Left renal pelvis (tissue), 4 donors: ENCODE results near the gene ZNF776. TPM values are rescaled to one million over a fixed set of nuclear protein-coding genes. Genes with fewer than 3 reads are reported as not detected.
"Not testable (repeated sequence)": the region's sequence is repeated elsewhere in the genome, so short reads cannot be mapped to it uniquely, and the experiment has no call there.

Experiments used
- DNase-seq, 4 donors: peaks; one replicate each; pipeline ENCODE4 v3.0.0-alpha.2; 2013; ENCODE audit warnings: low read depth in 4 of 4, low spot score in 3 of 4
- polyA plus RNA-seq, 4 donors: library from polyadenylated mRNA; unstranded; fragments of 120-200 nt; gene quantifications; one replicate each; pipeline ENCODE4 v1.2.1, GENCODE V29; 2013; ENCODE audit not compliant: insufficient read length in 4 of 4

ZNF776 gene
- polyA plus RNA-seq, 4 donors = 24.9 to 39.6 (median 36.9) TPM

GRCh38 chr19:57776764-57777296 lies 30.2 kb downstream of the ZNF776 start:
- no peak for DNase-seq

DNA sequence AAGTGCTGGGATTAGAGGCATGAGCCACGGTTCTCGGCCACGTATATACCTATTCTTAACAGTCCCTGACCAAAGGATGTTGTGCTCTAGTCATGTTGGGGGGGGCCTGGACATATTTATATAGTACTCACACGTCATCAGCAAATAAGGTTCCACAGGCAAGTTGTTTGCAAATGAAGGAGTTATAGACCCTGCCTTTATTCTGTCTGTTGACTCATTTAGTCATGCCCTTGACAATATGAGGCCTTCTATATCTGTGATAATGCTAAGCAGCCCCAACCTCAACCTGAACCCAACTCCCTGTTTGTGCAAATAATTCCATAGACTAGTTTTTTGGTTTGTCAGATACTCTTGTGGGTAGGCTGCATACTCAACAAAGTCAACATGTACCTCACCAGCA lies 31.7 kb downstream of the ZNF776 start:
- no peak for DNase-seq

DNA sequence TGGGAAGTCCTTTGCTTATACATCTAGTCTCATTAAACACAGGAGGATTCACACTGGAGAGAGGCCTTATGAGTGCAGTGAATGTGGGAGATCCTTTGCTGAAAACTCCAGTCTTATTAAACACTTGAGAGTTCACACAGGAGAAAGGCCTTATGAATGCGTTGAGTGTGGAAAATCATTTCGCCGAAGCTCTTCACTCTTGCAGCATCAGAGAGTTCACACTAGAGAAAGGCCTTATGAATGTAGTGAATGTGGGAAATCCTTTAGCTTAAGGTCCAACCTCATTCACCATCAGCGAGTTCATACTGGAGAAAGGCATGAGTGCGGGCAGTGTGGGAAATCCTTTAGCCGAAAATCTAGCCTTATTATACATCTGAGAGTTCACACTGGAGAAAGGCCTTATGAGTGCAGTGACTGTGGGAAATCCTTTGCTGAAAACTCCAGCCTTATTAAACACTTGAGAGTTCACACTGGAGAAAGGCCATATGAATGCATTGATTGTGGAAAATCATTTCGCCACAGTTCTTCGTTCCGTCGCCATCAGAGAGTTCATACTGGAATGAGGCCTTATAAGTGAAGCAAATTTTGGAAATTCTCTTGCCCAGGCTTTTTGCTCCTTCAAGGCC lies 32.7 kb downstream of the ZNF776 start:
- no peak for DNase-seq

GRCh38 chr19:57786286-57786685 lies 39.7 kb downstream of the ZNF776 start:
- no peak for DNase-seq

GRCh38 chr19:57786906-57787305 lies 40.3 kb downstream of the ZNF776 start:
- DNase-seq = no peak

DNA sequence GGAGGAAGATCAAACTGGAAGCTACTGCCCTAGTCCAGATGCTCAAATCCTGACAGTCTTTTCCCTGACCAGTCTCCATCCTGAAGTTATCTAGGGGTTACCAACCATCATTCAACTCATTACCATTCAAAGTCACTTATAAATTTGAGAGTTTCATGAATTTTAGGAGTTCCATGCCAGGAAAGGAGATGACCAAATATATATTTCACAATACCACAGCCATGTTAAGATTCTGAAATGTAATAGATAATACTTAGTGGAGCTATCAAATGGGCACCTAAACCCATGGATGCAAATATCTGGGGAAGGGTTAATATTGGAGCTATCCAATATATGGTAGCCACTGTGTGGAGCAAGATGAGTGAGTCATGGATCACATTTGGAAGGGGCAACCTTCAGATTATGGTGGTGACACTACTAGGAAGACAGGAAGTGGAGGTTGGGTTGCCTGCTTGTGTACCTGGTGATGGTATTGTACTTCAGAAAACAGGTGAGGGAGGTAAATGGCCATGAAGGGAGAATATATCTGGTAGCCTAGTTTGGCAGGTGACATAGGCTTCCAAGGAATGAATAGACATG lies 41.6 kb downstream of the ZNF776 start:
- no peak for DNase-seq

- no peak for DNase-seq
These were observed 42.7 kb downstream of the ZNF776 start for GRCh38 chr19:57789288-57789687.

DNA sequence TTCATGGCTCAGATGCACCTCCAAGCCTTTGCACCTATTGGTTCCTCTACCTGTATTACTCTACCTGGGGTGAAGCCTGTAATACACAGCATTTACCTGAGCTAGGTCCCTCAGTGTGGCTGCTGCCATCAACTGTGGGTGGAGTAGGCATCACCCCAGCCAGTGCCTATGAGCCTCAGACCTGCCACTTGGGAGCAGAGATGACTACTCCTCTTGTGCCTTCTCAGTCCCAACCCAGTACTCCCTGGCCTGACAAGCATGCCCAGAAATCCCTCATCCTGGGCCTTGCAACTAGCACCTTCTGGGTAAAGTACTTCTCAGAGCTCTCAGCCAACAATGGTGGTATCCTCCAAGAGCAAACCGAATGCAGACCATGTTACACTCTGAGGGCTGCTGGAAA lies 50.0 kb downstream of the ZNF776 start:
- DNase-seq = not testable (repeated sequence)

GRCh38 chr19:57800696-57801095 lies 54.1 kb downstream of the ZNF776 start:
- no peak for DNase-seq

- no peak for DNase-seq
These were observed 55.7 kb downstream of the ZNF776 start for GRCh38 chr19:57802269-57802668.

- DNase-seq = no peak
These were observed 56.6 kb downstream of the ZNF776 start for GRCh38 chr19:57803265-57803593.

GRCh38 chr19:57803594-57804325 lies 57.1 kb downstream of the ZNF776 start:
- peak in 2 of 4 donors; percentile 28 to 53 for DNase-seq

DNA sequence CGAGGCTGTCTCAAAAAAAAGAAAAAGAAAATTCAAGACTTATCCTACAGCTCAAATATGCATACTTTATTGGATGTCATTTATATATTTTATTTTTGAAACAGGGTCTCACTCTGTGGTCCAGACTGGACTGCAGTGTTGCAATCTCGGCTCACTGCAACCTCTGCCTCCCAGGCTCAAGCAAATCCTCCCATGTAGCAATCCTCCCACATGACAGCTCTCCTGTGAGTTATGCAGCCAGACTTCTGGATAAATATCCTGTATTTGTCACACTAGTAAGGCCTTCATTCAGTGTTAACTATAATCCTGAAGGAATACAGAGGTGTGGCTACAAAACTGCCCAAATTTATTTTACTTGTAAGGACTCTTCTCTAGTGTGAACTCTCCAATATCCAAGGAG lies 60.9 kb downstream of the ZNF776 start:
- DNase-seq = no peak

Other genes starting within 250 kb of the ZNF776 start
- gene ZNF773, start 246.9 kb upstream of the ZNF776 start, polyA plus RNA-seq = 10 to 100 TPM; 10.1 to 13.9 (median 11.6) TPM
- gene ZNF549, start 219.5 kb upstream of the ZNF776 start, polyA plus RNA-seq = 10 to 100 TPM; 10.5 to 15.7 (median 14.1) TPM
- gene ZNF550, start 187.0 kb upstream of the ZNF776 start, polyA plus RNA-seq = 10 to 100 TPM; 15.1 to 22.7 (median 21.1) TPM
- gene ZNF416, start 167.9 kb upstream of the ZNF776 start, polyA plus RNA-seq = 10 to 100 TPM in 1 of 4 donors, 1 to 10 TPM in 3; 7.3 to 10.1 (median 8.6) TPM
- 10 to 100 TPM; 12.9 to 21.4 (median 17.3) TPM for gene ZIK1, start 162.7 kb upstream of the ZNF776 start, polyA plus RNA-seq
- gene ZNF530, start 146.9 kb upstream of the ZNF776 start, polyA plus RNA-seq = 1 to 10 TPM; 4.4 to 5.4 (median 4.7) TPM
- 10 to 100 TPM; 16.0 to 28.1 (median 27.1) TPM for gene ZNF134, start 132.6 kb upstream of the ZNF776 start, polyA plus RNA-seq
- gene ZNF211, start 113.6 kb upstream of the ZNF776 start, polyA plus RNA-seq = 10 to 100 TPM; 24.7 to 46.4 (median 32.4) TPM
- under 1 TPM in 2 of 4 donors, not detected in 2; 0.09 to 0.17 TPM for gene ZSCAN4, start 77.9 kb upstream of the ZNF776 start, polyA plus RNA-seq
- 10 to 100 TPM in 3 of 4 donors, 1 to 10 TPM in 1; 9.3 to 17.4 (median 15.0) TPM for gene ZNF551, start 64.8 kb upstream of the ZNF776 start, polyA plus RNA-seq
- 10 to 100 TPM; 22.8 to 33.6 (median 31.2) TPM for gene ZNF154, start 37.6 kb upstream of the ZNF776 start, polyA plus RNA-seq
- gene ZNF671, start 19.2 kb upstream of the ZNF776 start, polyA plus RNA-seq = 10 to 100 TPM in 3 of 4 donors, 1 to 10 TPM in 1; 9.4 to 19.4 (median 19.3) TPM
- gene ZNF586, start 22.9 kb downstream of the ZNF776 start, polyA plus RNA-seq = 10 to 100 TPM; 15.6 to 27.2 (median 22.7) TPM
- gene ZNF552, start 68.1 kb downstream of the ZNF776 start, polyA plus RNA-seq = 10 to 100 TPM in 3 of 4 donors, 1 to 10 TPM in 1; 6.3 to 27.4 (median 18.0) TPM
- gene ZNF587B, start 83.5 kb downstream of the ZNF776 start, polyA plus RNA-seq = 10 to 100 TPM in 3 of 4 donors, 1 to 10 TPM in 1; 4.6 to 17.1 (median 15.0) TPM
- 10 to 100 TPM; 19.6 to 41.0 (median 26.1) TPM for gene ZNF587, start 103.0 kb downstream of the ZNF776 start, polyA plus RNA-seq
- gene ZNF814, start 142.2 kb downstream of the ZNF776 start, polyA plus RNA-seq = 10 to 100 TPM; 36.3 to 84.0 (median 53.2) TPM
- 10 to 100 TPM; 19.5 to 32.7 (median 25.6) TPM for gene ZNF417, start 169.8 kb downstream of the ZNF776 start, polyA plus RNA-seq
- 10 to 100 TPM; 15.4 to 27.7 (median 24.1) TPM for gene ZNF418, start 188.6 kb downstream of the ZNF776 start, polyA plus RNA-seq
- 10 to 100 TPM in 2 of 4 donors, 1 to 10 TPM in 2; 7.3 to 10.8 (median 9.1) TPM for gene ZNF256, start 200.9 kb downstream of the ZNF776 start, polyA plus RNA-seq
- gene C19orf18, start 227.7 kb downstream of the ZNF776 start, polyA plus RNA-seq = 1 to 10 TPM; 1.3 to 3.1 (median 2.2) TPM